Measurements from ENCODE around the gene BMS1. TPM values are rescaled to one million over a fixed set of nuclear protein-coding genes. Genes with fewer than 3 reads are reported as not detected.

BMS1 gene
- total and polyA plus RNA-seq, 2 of the 8 experiments (the other 6 are each of a cell fraction or from before 2014, with no cell fraction given), result 3.7 to 34.6 TPM

DNA sequence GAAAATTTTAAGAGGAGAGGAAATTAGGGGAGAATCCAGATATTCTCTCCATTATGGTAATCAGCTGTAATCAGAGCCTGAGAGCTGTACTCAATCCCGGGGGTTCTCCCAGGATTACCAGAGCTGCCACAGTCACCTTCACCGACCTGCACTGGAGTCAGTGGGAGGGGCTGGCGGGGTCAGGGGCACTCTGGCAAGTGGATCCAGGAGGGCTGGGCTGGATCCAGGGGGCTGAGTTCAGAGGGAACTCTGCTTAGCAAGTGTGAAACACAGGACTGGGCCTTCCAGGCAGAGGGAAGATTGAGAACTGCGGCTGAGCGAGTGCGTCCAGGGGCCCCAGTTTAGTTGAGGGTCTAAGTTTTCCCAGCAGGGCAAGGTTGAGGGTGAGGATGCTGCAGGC is 89.2 kb downstream of the BMS1 start (continued):
- TF ChIP-seq KDM1A (IDR thresholded peaks at IDR 0.05; ENCODE audit: borderline replicate concordance, low read length) (no peak), EZH2 (IDR thresholded peaks at IDR 0.05; ENCODE audit: low read depth, low read length, severe bottlenecking) (no peak)
